Activated naive CD4-positive, alpha-beta T cell treated with anti-CD3 and anti-CD28 coated beads, Interleukin-2, amount 50 U/mL, for 72 hours (primary cell): Measurements from ENCODE around the gene PDGFA. TPM values are rescaled to one million over a fixed set of nuclear protein-coding genes. Genes with fewer than 3 reads are reported as not detected.
"Not testable (repeated sequence)": the region's sequence is repeated elsewhere in the genome, so short reads cannot be mapped to it uniquely, and the experiment has no call there.

ENCODE experiments used
- ATAC-seq, 2 donors: fragments of 150-1000 bp; cut with Tn5 transposase; 2 replicates each; pipeline ENCODE4 v1.10.0; 2021; ENCODE audit warnings: mild to moderate bottlenecking in 2 of 2, moderate library complexity in 2 of 2
- DNase-seq, 2 donors: peaks; one replicate each; pipeline ENCODE4 v3.0.0; 2021 to 2022; ENCODE audit warnings: low spot score in 2 of 2
- H3K27ac Mint-ChIP-seq, 2 donors: one replicate each; pipeline ENCODE4 v1.8.0; 2022; ENCODE audit warnings: mild to moderate bottlenecking in 2 of 2, mixed read lengths in 2 of 2
- H3K36me3 Mint-ChIP-seq, 2 donors: one replicate each; pipeline ENCODE4 v1.8.0; 2022; ENCODE audit warnings: mixed read lengths in 2 of 2
- H3K9me3 Mint-ChIP-seq, 2 donors: one replicate each; pipeline ENCODE4 v1.8.0; 2022; ENCODE audit warnings: mixed read lengths in 2 of 2
- total RNA-seq, 2 donors: library from RNA; stranded (reverse); gene quantifications; one replicate each; pipeline ENCODE4 v1.2.3, GENCODE V29; 2022

Gene PDGFA
- total RNA-seq, 2 donors from 2014 or later = 8.4 to 11.7 TPM

- Mint-ChIP-seq H3K9me3 (peaks cover 0 to 7% of the 10 kb centered on the region in 2 donors), H3K27ac (no peak overlapping the region), H3K36me3 (peaks cover 4 to 17% of the 10 kb centered on the region in 2 donors)
- ATAC-seq = no peak
- DNase-seq = no peak
These were observed 36.7 kb upstream of the PDGFA start for GRCh38 chr7:556291-556826.

- Mint-ChIP-seq H3K36me3 (peaks cover 4 to 10% of the 10 kb centered on the region in 2 donors), H3K27ac (peak overlapping the region in 1 of 2 donors; percentile 48), H3K9me3 (peaks cover 0 to under 1% of the 10 kb centered on the region in 2 donors)
- DNase-seq (no peak), ATAC-seq (no peak)
These were observed 36.0 kb upstream of the PDGFA start for GRCh38 chr7:555551-556160.

GRCh38 chr7:553636-554111, 34.0 kb upstream of the PDGFA start:
- no peak for ATAC-seq
- H3K27ac Mint-ChIP-seq = peak overlapping the region in 1 of 2 donors; percentile 44
- no peak for DNase-seq

GRCh38 chr7:552868-553635, 33.4 kb upstream of the PDGFA start:
- DNase-seq = no peak
- peaks cover 9 to 15% of the 10 kb centered on the region in 2 donors for H3K36me3 Mint-ChIP-seq

More at GRCh38 chr7:553636-554111, 34.0 kb upstream of the PDGFA start:
- Mint-ChIP-seq H3K9me3 (no peaks in the 10 kb centered on the region), H3K36me3 (peaks cover 9 to 15% of the 10 kb centered on the region in 2 donors)

GRCh38 chr7:552151-552867, 32.7 kb upstream of the PDGFA start:
- not testable (repeated sequence) for DNase-seq, H3K9me3 Mint-ChIP-seq, H3K36me3 Mint-ChIP-seq, ATAC-seq, H3K27ac Mint-ChIP-seq

More at GRCh38 chr7:552868-553635, 33.4 kb upstream of the PDGFA start:
- Mint-ChIP-seq H3K9me3 (no peaks in the 10 kb centered on the region), H3K27ac (peak overlapping the region in 1 of 2 donors; percentile 44)
- peak in 1 of 2 donors; percentile 16 for ATAC-seq

- ATAC-seq = not testable (repeated sequence)
These were observed 31.9 kb upstream of the PDGFA start for GRCh38 chr7:551615-551970.

GRCh38 chr7:550881-551614, 31.4 kb upstream of the PDGFA start:
- H3K9me3 Mint-ChIP-seq = no peaks in the 10 kb centered on the region
- no peak for DNase-seq
- ATAC-seq = no peak

More at GRCh38 chr7:551615-551970, 31.9 kb upstream of the PDGFA start:
- H3K9me3 Mint-ChIP-seq, H3K36me3 Mint-ChIP-seq, DNase-seq, H3K27ac Mint-ChIP-seq: not testable (repeated sequence)

GRCh38 chr7:549891-550625, 30.4 kb upstream of the PDGFA start:
- Mint-ChIP-seq H3K9me3 (peaks cover 0 to 4% of the 10 kb centered on the region in 2 donors), H3K27ac (no peak overlapping the region)
- DNase-seq = no peak

More at GRCh38 chr7:550881-551614, 31.4 kb upstream of the PDGFA start:
- H3K36me3 Mint-ChIP-seq = peaks cover 4 to 7% of the 10 kb centered on the region in 2 donors
- no peak overlapping the region for H3K27ac Mint-ChIP-seq

GRCh38 chr7:549066-549890, 29.6 kb upstream of the PDGFA start:
- ATAC-seq (no peak), DNase-seq (no peak)
- Mint-ChIP-seq H3K9me3 (peaks cover 0 to 4% of the 10 kb centered on the region in 2 donors), H3K36me3 (peaks cover 4 to 12% of the 10 kb centered on the region in 2 donors), H3K27ac (no peak overlapping the region)

More at GRCh38 chr7:549891-550625, 30.4 kb upstream of the PDGFA start:
- H3K36me3 Mint-ChIP-seq = peaks cover 4 to 12% of the 10 kb centered on the region in 2 donors
- ATAC-seq = no peak

- no peak for ATAC-seq
- Mint-ChIP-seq H3K27ac (no peak overlapping the region), H3K36me3 (peaks cover 4 to 12% of the 10 kb centered on the region in 2 donors), H3K9me3 (peaks cover 0 to 4% of the 10 kb centered on the region in 2 donors)
- DNase-seq = no peak
These were observed 28.8 kb upstream of the PDGFA start for GRCh38 chr7:548401-548800.

- peak overlapping the region in 1 of 2 donors; percentile 31 for H3K27ac Mint-ChIP-seq
- H3K36me3 Mint-ChIP-seq = peaks cover 4 to 12% of the 10 kb centered on the region in 2 donors
- DNase-seq = no peak
- ATAC-seq = no peak
- H3K9me3 Mint-ChIP-seq = peaks cover 0 to 4% of the 10 kb centered on the region in 2 donors
These were observed 25.8 kb upstream of the PDGFA start for GRCh38 chr7:545470-545869.

- H3K27ac Mint-ChIP-seq = no peak overlapping the region
- ATAC-seq (no peak), DNase-seq (no peak)
- H3K36me3 Mint-ChIP-seq = peaks cover 0 to 12% of the 10 kb centered on the region in 2 donors
- H3K9me3 Mint-ChIP-seq = peaks cover 0 to 4% of the 10 kb centered on the region in 2 donors
These were observed 24.9 kb upstream of the PDGFA start for GRCh38 chr7:544338-545221.

- ATAC-seq (no peak), DNase-seq (no peak)
- Mint-ChIP-seq H3K9me3 (peaks cover 0 to 4% of the 10 kb centered on the region in 2 donors), H3K36me3 (peaks cover 0 to 6% of the 10 kb centered on the region in 2 donors), H3K27ac (no peak overlapping the region)
These were observed 24.1 kb upstream of the PDGFA start for GRCh38 chr7:543501-544337.
